Type B pancreatic cell (in vitro differentiated cells): ENCODE measurements around the gene COLEC11. TPM values are rescaled to one million over a fixed set of nuclear protein-coding genes. Genes with fewer than 3 reads are reported as not detected.

Experiments used
- DNase-seq: peaks from one replicate; pipeline ENCODE4 v3.0.0; 2021; ENCODE audit warnings: mixed read lengths; ENCODE audit not compliant: unreplicated experiment; ENCODE audit errors: extremely low spot score
- H3K27ac Mint-ChIP-seq: 2 replicates; pipeline ENCODE4 v1.8.0; 2021; ENCODE audit warnings: mild to moderate bottlenecking, mixed read lengths
- H3K27me3 Mint-ChIP-seq: 2 replicates; pipeline ENCODE4 v1.8.0; 2021; ENCODE audit warnings: mixed read lengths
- H3K36me3 Mint-ChIP-seq: 2 replicates; pipeline ENCODE4 v1.8.0; 2021; ENCODE audit warnings: mixed read lengths
- H3K4me1 Mint-ChIP-seq: one replicate; pipeline ENCODE4 v1.8.0; 2021; ENCODE audit warnings: mixed read lengths; ENCODE audit not compliant: unreplicated experiment
- H3K4me3 Mint-ChIP-seq: 2 replicates; pipeline ENCODE4 v1.8.0; 2021; ENCODE audit warnings: mild to moderate bottlenecking, mixed read lengths
- H3K9me3 Mint-ChIP-seq: 2 replicates; pipeline ENCODE4 v1.8.0; 2021; ENCODE audit warnings: mixed read lengths
- total RNA-seq: library from RNA; stranded (reverse); gene quantifications from 2 replicates; pipeline ENCODE4 v1.2.1, GENCODE V29; 2021; ENCODE audit warnings: low replicate concordance
- TF ChIP-seq, protein P1 (sequence below): fragments of 200-600 bp; sonication (generic); conservative IDR thresholded peaks from 2 replicates; pipeline ENCODE4 v1.5.0; 2021; ENCODE audit warnings: antibody characterized with exemption, mild to moderate bottlenecking

COLEC11 gene
- total RNA-seq, 1 donor from 2014 or later, result 0.63 TPM

DNA sequence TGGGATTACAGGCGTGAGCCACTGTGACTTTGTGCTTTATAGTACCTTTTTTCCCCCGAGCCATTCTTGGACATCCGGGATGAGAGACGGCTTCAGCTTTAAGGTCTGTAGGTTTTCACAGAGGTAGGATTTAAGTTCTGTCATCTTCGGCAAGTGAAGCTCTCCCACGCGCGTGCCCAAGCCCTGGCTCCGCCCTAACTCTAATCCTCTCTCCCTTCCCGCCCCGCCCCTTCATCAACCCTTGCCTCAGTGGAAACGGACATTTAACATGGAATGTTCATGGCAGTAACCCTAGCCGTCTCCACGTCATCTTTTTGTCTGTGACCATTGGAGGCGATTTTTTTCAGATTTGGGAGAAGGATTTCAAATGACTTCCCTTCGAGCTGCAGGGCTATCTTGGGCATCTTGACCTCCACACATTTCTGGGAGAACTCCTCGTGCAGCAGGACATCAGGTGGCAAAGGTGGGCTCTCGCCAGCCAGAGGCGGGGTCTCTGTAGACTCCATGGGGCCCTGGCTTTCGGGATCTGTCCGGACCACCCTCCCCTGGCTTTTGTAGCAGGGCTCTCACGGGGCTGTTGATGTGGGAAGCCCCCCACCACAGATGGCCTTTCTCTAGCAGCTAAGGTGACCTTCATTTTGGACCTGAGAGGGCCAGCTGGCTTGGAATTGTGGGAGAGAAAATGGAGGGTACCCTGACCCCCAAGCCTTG is 6.8 kb downstream of the COLEC11 start:
- Mint-ChIP-seq H3K4me3 (no peak overlapping the region), H3K9me3 (no peaks in the 10 kb centered on the region), H3K4me1 (peaks cover 6% of the 10 kb centered on the region), H3K36me3 (no peaks in the 10 kb centered on the region), H3K27ac (no peak overlapping the region), H3K27me3 (peaks cover 3% of the 10 kb centered on the region)
- no peak for DNase-seq
- TF ChIP-seq, protein P1, sequence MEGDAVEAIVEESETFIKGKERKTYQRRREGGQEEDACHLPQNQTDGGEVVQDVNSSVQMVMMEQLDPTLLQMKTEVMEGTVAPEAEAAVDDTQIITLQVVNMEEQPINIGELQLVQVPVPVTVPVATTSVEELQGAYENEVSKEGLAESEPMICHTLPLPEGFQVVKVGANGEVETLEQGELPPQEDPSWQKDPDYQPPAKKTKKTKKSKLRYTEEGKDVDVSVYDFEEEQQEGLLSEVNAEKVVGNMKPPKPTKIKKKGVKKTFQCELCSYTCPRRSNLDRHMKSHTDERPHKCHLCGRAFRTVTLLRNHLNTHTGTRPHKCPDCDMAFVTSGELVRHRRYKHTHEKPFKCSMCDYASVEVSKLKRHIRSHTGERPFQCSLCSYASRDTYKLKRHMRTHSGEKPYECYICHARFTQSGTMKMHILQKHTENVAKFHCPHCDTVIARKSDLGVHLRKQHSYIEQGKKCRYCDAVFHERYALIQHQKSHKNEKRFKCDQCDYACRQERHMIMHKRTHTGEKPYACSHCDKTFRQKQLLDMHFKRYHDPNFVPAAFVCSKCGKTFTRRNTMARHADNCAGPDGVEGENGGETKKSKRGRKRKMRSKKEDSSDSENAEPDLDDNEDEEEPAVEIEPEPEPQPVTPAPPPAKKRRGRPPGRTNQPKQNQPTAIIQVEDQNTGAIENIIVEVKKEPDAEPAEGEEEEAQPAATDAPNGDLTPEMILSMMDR, result no peak

DNA sequence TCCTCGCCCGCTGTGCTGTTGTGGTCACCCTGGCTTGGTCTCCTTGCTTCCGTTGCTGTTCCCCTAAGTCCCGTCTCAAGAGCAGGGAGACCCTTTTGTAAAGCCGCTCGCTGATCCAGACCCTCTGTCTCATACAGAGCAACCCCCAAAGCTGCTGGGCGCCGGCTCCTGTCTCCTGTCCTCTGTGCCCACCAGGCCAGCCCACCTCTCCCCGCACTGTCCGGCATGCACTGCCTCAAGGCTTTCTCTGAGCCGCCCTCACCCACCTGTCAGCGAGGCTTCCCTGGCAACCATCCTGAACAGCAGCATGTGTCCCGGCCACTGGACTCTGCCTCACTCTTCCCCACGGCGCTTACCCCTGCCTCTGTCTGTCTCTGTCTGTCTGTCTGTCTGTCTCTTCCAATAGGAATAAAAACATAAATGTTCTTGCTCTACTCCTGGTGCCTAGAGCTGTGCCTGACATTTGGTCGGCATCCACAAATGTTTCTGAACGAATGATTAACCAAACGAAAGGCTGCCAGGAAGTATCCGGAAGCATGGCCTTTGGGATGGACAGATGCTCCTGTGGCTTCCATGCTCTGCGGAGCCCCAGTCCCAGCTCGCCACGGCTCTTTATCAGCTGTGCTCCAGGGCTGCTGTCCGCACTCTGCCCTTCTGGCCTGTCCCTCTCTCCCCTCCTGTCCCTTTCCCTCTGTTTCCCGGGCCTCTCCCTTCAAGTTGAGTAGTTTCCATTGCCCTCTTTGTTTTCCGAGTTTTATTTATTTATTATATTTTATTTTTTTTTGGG is 7.8 kb downstream of the COLEC11 start:
- Mint-ChIP-seq H3K27me3 (peaks cover 3% of the 10 kb centered on the region), H3K4me3 (no peak overlapping the region), H3K4me1 (peaks cover 6% of the 10 kb centered on the region), H3K27ac (no peak overlapping the region), H3K9me3 (no peaks in the 10 kb centered on the region), H3K36me3 (no peaks in the 10 kb centered on the region)
- TF ChIP-seq, protein P1, result no peak
- no peak for DNase-seq

DNA sequence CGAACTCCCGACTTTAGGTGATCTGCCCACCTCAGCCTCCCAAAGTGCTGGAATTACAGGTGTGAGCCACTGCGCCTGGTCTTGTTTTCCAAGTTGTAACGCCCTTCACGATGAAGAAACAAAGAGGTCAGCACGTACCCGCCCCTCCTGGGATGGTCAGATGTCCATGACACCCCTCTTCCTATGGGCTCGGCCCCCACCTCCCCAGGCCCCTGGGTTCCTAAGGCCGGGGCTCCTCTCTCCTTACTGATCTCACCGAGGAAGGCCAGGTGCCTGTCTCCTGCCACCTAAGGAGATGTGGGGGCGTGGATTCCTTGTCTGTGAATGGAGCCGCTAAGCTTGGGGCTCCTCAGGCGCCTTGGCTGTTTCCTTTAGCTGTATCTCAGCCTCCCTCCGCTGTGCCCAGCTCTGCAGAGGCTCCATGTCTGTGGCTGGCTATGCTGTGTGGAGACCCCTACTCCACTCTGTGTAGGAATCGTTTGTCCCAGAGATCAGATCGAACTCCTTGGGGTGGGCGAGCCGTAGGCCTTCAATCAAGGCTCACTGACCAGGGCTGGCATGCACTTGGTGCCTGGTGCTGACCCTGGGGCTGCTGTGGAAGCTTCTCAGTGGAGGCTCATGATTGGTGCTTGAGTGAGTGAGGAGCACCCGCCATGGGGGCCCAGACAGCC is 8.8 kb downstream of the COLEC11 start:
- H3K4me1 Mint-ChIP-seq, result peaks cover under 1% of the 10 kb centered on the region
- TF ChIP-seq, protein P1, result no peak
- H3K4me3 Mint-ChIP-seq, result no peak overlapping the region
- H3K27ac Mint-ChIP-seq, result no peak overlapping the region
- H3K9me3 Mint-ChIP-seq, result no peaks in the 10 kb centered on the region
- no peaks in the 10 kb centered on the region for H3K27me3 Mint-ChIP-seq
- no peak for DNase-seq
- H3K36me3 Mint-ChIP-seq, result no peaks in the 10 kb centered on the region

DNA sequence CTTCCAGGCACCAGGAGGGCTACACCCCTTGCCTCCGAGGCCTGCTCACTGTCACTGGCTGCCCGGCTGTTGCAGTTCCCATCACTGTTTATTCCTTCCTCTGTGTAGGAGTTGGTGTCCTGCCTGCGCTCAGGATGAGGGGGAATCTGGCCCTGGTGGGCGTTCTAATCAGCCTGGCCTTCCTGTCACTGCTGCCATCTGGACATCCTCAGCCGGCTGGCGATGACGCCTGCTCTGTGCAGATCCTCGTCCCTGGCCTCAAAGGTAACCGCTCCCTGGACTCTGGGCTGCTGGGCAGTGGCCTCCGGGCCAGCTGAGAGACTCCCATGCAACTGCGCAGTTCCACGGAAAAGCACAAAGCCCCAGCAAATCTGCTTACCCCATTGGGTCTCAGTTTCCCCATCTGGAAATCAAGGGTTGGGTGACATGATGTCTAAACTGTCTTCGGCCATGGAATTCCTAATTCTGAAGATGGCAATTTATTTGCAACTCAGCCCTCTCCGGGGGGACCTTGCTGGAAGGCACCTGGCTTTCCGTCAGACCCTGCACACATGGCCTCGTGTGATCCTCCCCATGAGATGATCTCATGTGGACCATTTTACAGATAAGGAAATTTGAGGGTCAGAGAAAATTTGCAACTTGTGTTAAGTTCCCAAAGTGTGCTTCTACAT is 9.4 kb downstream of the COLEC11 start:
- Mint-ChIP-seq H3K27me3 (no peaks in the 10 kb centered on the region), H3K36me3 (no peaks in the 10 kb centered on the region), H3K9me3 (no peaks in the 10 kb centered on the region), H3K27ac (no peak overlapping the region), H3K4me3 (no peak overlapping the region), H3K4me1 (no peaks in the 10 kb centered on the region)
- TF ChIP-seq, protein P1, result no peak
- no peak for DNase-seq
